Measurements from ENCODE around the gene GPR85.
"Not testable (repeated sequence)": the region's sequence is repeated elsewhere in the genome, so short reads cannot be mapped to it uniquely, and the experiment has no call there.

Gene GPR85

DNA sequence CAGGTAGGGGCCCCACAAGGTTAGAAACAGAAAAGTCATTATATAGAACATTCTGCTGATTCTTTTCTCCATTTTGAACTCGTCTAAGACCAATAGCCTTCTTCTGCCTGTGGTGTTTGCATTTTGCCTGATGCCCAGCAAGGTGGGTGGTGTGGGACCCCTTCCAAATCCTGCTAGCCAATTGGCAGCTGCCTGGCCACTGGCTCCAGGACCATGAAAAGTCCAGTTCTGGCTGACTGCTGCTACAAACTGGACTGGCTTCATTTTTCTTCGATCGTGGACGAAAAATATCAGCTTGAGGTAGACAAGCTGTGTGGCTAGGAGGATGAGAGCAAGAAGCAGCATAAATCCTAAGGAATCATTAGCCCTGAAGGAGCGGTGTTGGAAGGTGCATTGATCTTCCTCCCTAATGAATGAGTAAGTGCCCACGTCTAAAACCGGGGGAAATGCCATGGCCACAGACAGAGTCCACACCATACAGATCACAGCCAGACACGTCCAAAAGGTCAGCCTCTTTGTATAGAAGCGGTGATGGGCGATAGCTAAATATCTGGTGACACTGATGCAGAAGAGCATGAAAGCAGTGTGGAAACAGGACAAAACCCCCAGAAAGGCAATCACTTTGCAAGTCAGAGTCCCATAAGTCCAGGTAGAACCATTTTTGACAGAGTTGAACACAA is 2.7 kb downstream of the GPR85 start:
- no peak for DNase-seq

DNA sequence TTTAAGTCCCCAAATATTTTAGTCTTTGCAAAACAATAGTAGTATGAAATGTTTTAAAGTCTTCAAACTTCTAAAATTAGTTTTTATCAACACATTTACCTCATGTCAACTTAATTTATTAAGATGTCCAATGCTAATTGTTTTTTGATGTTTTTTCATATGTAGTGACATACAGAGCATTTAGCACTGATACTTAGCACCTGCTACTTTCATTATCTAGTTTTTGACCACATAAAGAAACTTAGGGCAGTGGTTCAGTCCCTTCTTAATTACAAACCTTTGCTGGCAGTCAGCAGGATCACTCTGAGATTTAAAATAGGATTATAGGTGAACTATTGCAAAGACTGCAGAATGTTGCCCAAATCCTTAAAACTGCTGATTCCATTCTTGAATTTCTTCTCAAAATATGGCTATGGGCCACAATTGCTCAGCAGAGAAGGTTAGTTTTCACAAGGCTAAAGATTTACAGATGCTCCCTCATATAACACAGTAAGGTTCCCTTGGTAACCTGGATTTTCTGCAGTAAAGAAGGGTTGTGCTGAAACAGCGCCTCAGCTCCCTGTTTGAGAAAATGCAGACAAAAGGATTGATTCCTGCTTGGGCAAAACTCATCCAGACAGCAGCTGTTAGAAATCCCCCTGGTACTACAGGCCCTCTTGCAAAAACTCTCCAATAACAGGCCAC is 3.4 kb downstream of the GPR85 start:
- no peak for DNase-seq

DNA sequence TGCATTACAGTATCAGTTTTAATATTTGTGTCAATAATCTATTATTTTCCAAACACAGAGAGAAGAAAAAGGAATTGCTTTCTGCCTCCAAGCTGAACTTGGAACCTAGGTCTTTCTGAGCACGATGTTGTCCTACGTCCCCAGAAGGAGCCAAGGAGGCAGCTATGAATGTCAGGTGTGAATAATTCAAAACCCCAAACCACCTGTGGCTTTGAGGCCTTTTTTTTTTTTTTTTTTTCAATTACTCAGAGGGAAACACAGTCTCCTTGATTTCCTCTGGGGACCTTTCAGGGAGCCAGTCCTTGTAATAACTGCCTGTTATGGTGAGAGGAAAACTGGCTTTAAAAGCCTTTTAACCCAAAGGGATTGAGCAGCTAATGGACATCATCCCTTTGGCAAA is 8.3 kb downstream of the GPR85 start:
- no peak for DNase-seq

DNA sequence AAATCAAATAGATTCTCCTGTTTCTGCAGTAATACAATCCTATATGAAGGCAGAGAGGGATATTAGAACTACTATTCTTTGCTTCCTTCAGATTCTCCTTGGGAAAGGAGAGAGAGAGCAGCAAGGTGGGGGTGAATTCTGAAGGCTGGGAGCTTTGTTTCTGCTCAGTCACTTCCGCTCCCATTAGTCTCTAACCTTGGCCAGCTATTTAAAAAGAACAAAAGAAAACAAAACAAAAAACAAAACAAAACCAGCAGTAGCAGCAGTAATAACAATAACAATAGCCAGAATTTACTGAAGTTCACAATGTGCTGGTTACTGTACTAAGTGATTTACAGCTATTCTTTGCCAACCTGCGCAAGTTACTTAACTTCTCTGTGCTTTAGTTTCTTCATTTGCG is 9.9 kb downstream of the GPR85 start:
- DNase-seq: no peak

DNA sequence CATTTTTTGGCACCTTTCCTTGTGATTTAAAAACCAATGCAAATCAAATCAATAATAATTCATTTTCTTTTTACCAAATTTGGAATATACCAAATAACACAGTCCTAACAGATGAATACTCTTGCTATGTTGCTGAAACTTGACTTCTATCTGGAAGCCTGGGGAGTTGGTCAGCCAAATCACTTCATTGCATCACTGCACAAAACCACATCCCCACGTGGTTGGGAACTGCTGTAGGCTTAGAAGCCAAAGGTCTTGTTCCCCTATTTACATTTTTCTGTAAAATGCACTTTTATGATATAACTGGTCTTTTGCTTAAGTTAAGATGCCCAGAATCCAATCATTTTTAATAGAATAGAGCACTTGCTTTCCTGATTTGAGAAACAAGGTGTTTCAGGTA is 15.2 kb downstream of the GPR85 start:
- DNase-seq: no peak

DNA sequence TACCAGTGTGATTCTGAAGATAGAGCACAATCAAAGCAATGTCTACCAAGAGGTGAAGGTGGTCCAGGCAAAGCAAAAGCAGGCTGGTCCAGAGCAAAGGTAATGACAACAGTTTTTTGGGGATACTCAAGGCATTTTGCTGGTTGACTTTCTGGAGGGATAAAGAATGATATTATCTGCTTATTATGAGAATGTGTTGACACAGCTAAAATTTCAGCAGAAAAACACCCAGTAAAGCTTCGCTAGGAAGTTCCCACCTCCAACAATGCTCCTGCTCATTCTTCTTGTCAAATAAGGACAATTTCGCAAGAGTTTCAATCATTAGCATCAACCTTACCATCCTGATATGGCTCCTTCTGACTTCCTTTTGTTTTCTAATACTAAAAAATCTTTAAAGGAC is 24.1 kb downstream of the GPR85 start:
- DNase-seq: no peak

DNA sequence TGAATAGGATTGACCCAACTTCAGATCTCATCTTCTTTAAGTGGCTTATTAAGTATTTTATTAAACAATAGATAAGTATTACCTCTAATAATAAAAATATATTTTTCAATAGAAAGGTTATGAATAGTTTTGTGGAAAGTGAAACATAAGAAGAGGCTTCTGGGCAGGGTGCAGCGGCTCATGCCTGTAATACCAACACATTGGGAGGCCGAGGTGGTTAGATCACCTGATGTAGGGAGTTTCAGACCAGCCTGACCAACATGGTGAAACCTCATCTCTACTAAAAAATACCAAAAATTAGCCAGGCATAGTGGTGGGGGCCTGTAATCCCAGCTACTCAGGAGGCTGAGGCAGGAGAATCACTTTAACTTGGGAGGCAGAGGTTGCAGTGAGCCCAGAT is 26.5 kb downstream of the GPR85 start:
- no peak for DNase-seq

DNA sequence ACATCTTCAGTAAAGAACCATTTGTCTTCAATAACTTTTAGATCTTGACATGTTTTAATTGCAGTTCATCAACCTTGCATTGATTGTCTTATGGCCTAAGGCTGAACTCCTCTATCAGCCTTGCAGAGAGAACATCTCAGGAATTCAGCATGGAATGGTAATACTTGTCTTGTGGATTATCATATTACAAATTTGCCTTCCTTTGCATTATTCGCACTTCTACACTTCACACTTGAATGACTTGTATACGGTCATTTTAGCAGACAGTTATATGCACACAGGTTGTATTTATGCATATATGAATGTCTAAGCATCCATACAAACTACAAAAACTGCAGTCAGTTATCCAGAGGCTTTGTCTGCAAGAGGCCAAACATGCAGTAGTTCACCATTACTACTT is 31.7 kb downstream of the GPR85 start:
- DNase-seq: peak; percentile 29

DNA sequence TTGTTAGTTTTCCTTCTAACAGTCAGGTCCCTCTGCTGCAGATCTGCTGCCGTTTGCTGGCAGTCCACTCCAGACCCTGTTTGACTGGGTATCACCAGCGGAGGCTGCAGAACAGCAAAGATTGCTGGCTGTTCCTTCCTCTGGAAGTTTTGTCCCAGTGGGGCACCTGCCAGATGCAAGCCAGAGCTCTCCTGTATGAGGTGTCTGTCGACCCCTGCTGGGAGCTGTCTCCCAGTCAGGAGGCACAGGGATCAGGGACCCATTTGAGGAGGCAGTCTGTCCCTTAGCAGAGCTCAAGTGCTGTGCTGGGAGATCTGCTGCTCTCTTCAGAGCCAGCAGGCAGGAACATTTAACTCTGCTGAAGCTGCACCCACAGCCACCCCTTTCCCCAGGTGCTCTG is 32.4 kb downstream of the GPR85 start:
- not testable (repeated sequence) for DNase-seq

DNA sequence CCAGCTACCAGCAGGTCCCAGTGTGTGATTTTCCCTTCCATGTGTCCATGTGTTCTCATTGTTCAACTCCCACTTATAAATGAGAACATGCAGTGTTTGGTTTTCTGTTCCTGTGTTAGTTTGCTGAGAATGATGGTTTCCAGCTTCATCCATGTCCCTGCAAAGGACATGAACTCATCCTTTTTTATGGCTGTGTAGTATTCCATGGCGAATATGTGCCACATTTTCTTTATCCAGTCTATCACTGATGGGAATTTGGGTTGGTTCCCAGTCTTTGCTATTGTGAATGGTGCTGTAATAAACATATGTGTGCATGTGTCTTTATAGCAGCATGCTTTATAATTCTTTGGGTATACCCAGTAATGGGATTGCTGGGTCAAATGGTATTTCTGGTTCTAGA is 37.4 kb downstream of the GPR85 start:
- DNase-seq: not testable (repeated sequence)

DNA sequence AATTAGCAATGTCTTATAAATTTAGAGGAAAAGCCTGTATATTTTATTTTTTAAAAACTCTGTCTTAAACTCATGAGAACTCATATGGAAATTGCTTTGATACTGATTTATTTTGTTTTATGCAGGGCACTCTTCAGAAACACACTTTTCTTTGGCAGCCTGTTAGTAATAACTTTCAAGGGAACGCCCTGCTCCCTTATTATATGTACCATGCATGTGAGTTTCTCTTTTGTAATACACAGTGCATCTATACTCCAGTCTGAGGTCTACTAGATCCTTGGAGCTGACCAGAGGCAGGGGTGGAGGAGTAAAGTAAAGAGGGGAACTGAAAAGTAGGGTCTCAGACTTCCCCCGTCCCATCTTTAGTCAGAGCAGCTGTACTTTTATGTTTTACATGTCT is 40.2 kb downstream of the GPR85 start:
- no peak for DNase-seq

DNA sequence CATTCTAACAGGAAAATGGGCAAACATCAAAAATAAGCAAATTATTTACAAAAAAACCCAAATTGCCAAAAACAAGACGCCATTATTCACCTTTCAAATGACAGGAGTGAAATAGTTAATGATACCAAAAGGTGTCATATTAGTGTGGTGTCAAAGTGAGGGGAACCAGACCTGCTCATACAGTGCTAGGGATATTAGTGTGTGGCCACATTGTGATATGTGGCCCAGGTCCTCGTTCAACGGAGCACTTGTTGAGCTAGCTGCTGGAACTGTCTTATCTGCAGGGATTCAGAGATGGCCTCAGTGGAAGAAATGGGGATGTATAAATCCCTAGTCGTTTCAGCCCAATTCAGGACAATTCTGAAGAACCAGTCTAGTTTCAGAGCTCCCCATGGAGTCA is 41.2 kb downstream of the GPR85 start:
- DNase-seq: no peak

DNA sequence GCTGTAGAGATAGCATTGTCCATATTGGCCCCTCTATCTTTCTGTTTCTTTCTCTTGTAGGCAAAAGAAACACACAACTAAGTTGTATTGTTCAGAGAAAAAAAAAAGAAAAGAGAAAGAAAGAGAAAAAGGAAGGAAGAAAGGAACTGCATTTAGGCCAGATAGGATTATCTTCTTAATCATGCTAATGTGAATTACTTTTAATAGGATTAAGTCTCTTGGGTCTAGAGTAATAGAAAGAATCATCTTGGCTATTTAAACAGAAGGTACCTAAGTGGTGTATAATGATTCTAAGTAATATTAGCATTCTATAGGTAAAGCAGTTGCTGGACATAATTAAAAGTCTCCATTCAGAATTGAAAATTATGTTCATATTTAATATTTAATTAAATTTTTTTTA is 42.2 kb downstream of the GPR85 start:
- DNase-seq: no peak

DNA sequence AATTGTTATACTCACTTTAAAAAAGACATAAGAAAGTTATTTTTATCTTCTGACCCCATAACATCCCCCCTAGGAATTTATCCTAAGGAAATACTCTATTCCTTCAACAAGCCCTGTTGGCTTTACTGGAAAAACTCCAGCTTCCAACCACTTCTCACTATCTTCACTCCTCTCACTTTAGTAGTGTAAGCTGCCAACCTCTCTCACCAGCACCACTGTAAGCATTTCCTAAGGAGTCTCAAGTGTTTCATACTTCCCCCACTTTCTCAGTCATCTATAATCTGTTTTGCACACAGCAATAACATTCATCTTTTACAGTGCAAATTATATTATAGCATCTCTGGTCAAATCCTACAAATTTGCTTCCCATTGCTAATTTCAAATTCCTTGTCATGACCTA is 45.8 kb downstream of the GPR85 start:
- DNase-seq: no peak

DNA sequence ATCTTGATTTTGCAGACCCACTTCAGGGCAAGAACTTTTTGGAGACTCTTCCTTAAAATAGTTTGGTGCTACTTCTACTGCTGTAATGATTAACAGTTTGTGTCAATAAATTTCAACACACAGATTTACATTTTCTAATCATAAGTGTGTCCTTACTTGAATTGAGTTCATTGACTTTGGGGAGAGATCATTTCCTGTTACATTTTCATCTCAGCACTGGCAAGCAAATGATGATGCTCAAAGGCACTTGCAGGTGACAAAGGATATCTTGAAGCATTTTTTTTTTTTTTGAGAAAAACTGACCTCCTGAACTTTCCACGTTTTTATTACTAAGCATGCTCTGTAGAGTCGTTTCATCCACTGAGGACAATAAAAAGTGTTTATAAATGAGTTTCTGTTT is 52.7 kb downstream of the GPR85 start:
- no peak for DNase-seq

Measured in NCI-H526 treated with DMSO at 0.1 percent for 48 hours (cell line).